Measurements from ENCODE around the gene LGALS4. TPM values are rescaled to one million over a fixed set of nuclear protein-coding genes. Genes with fewer than 3 reads are reported as not detected.

The LGALS4 gene
- total and polyA plus RNA-seq, 10 donors: 1.1 to 9.6 (median 3.1) TPM

GRCh38 chr19:38795549-38795948, 17.2 kb downstream of the LGALS4 start:
- no peaks in the 10 kb centered on the region for H3K9me3 ChIP-seq
- intact Hi-C loops (cut with DNase I; ENCODE audit: low total_unique reads): no loop called here
- peaks cover 0 to 20% (median 10%) of the 10 kb centered on the region in 6 donors for H3K4me1 ChIP-seq
- DNase-seq: no peak
- H3K36me3 ChIP-seq: no peaks in the 10 kb centered on the region
- peaks cover 0 to 5% (median 0%) of the 10 kb centered on the region in 7 donors for H3K27me3 ChIP-seq (replicated peaks in 1 of 7)
- 88 to 97% (median 94%) methylated on average over 4 of the region's 4 CpGs for WGBS, 5 donors
- no peak overlapping the region for H3K27ac ChIP-seq
- H3K4me3 ChIP-seq: no peak overlapping the region
- TF ChIP-seq POLR2AphosphoS5 (IDR thresholded peaks at IDR 0.05) (no peak), POLR2A (IDR thresholded peaks at IDR 0.05) (no peak)
- TF ChIP-seq, protein P1, sequence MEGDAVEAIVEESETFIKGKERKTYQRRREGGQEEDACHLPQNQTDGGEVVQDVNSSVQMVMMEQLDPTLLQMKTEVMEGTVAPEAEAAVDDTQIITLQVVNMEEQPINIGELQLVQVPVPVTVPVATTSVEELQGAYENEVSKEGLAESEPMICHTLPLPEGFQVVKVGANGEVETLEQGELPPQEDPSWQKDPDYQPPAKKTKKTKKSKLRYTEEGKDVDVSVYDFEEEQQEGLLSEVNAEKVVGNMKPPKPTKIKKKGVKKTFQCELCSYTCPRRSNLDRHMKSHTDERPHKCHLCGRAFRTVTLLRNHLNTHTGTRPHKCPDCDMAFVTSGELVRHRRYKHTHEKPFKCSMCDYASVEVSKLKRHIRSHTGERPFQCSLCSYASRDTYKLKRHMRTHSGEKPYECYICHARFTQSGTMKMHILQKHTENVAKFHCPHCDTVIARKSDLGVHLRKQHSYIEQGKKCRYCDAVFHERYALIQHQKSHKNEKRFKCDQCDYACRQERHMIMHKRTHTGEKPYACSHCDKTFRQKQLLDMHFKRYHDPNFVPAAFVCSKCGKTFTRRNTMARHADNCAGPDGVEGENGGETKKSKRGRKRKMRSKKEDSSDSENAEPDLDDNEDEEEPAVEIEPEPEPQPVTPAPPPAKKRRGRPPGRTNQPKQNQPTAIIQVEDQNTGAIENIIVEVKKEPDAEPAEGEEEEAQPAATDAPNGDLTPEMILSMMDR (IDR thresholded peaks at IDR 0.05 in 8 of 11, conservative IDR thresholded peaks at IDR 0.05 in 3 of 11): no peak

DNA sequence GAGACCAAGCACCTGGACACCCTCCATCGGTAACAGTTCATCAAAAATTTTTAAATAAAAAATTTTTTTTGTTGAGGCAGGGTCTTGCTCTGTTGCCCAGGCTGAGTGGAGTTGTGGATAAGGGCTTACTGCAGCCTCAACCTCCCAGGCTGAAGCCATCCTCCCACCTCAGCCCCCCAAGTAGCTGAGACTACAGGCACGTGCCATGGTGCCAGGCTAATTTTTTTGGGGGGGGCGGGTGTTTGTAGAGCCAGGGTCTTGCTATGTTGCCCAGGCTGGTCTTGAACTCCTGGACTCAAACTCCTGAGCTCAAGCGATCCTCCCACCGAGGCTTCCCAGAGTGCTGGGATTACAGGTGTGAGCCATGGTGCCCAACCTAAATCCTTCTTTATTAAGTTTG, 19.1 kb downstream of the LGALS4 start:
- no peak for DNase-seq
- peaks cover 0 to 5% (median 0%) of the 10 kb centered on the region in 7 donors for H3K27me3 ChIP-seq (replicated peaks in 1 of 7)
- H3K4me3 ChIP-seq: no peak overlapping the region
- intact Hi-C loops (cut with DNase I; ENCODE audit: low total_unique reads): no loop called here
- no peaks in the 10 kb centered on the region for H3K9me3 ChIP-seq
- no peak for TF ChIP-seq POLR2AphosphoS5 (IDR thresholded peaks at IDR 0.05)
- TF ChIP-seq, protein P1 (IDR thresholded peaks at IDR 0.05 in 8 of 11, conservative IDR thresholded peaks at IDR 0.05 in 3 of 11): no peak
- no peak for TF ChIP-seq POLR2A (IDR thresholded peaks at IDR 0.05)
- peaks cover 0 to 20% (median 10%) of the 10 kb centered on the region in 6 donors for H3K4me1 ChIP-seq
- H3K36me3 ChIP-seq: no peaks in the 10 kb centered on the region
- 92 to 96% (median 93%) methylated on average over 5 of the region's 5 CpGs for WGBS, 5 donors
- H3K27ac ChIP-seq: peak overlapping the region in 7 of 8 donors; percentile 5 to 83 (median 70)

GRCh38 chr19:38793177-38793576, 19.6 kb downstream of the LGALS4 start:
- intact Hi-C loops (cut with DNase I; ENCODE audit: low total_unique reads): no loop called here
- WGBS, 5 donors: 58 to 73% (median 66%) methylated on average over 8 of the region's 8 CpGs

More at GRCh38 chr19:38793177-38793576, 19.6 kb downstream of the LGALS4 start:
- Histone ChIP-seq H3K27me3 (replicated peaks in 1 of 7) (peaks cover 0 to 5% (median 0%) of the 10 kb centered on the region in 7 donors), H3K9me3 (no peaks in the 10 kb centered on the region), H3K4me1 (peaks cover 0 to 20% (median 10%) of the 10 kb centered on the region in 6 donors), H3K27ac (peak overlapping the region in 7 of 8 donors; percentile 5 to 83 (median 70)), H3K4me3 (peak overlapping the region in 1 of 8 donors; percentile 34), H3K36me3 (no peaks in the 10 kb centered on the region)
- DNase-seq: no peak
- TF ChIP-seq POLR2A (IDR thresholded peaks at IDR 0.05): no peak
- TF ChIP-seq, protein P1 (IDR thresholded peaks at IDR 0.05 in 8 of 11, conservative IDR thresholded peaks at IDR 0.05 in 3 of 11): no peak
- TF ChIP-seq POLR2AphosphoS5 (IDR thresholded peaks at IDR 0.05): no peak

Measured in spleen (tissue), 11 donors.